Suprapubic skin (tissue), 4 donors: Measurements from ENCODE around the gene CYP26B1. TPM values are rescaled to one million over a fixed set of nuclear protein-coding genes. Genes with fewer than 3 reads are reported as not detected.

ENCODE experiments used
- DNase-seq, 2 donors: peaks; one replicate each; pipeline ENCODE4 v3.0.0-alpha.2; 2019; ENCODE audit warnings: low spot score in 2 of 2
- H3K27ac ChIP-seq: fragments of 200-600 bp; sonication (generic); one replicate; pipeline ENCODE4 v1.5.1; 2019
- H3K27me3 ChIP-seq: fragments of 200-600 bp; sonication (generic); one replicate; pipeline ENCODE4 v1.5.1; 2019
- H3K36me3 ChIP-seq: fragments of 200-600 bp; sonication (generic); one replicate; pipeline ENCODE4 v1.5.1; 2019
- H3K4me1 ChIP-seq: fragments of 200-600 bp; sonication (generic); one replicate; pipeline ENCODE4 v1.5.1; 2019
- H3K4me3 ChIP-seq: fragments of 200-600 bp; sonication (generic); one replicate; pipeline ENCODE4 v1.5.1; 2019; ENCODE audit warnings: mild to moderate bottlenecking
- H3K9me3 ChIP-seq: fragments of 200-600 bp; sonication (generic); one replicate; pipeline ENCODE4 v1.5.1; 2019
- CTCF ChIP-seq, 2 donors: fragments of 200-600 bp in 1 of 2; fragments of 450-650 bp in 1 of 2; sonication (generic) in 1 of 2; IDR thresholded peaks; one replicate each; pipeline ENCODE4 v1.5.1; 2016 to 2019; ENCODE audit warnings: antibody characterized with exemption in 2 of 2, mild to moderate bottlenecking in 1 of 2, moderate library complexity in 1 of 2
- EP300 ChIP-seq: sonication (generic); formaldehyde crosslinking; IDR thresholded peaks from one replicate; pipeline ENCODE4 v1.6.1; 2017; ENCODE audit warnings: antibody characterized with exemption
- POLR2A ChIP-seq, 2 donors: fragments of 450-650 bp; IDR thresholded peaks; one replicate each; pipeline ENCODE4 v1.6.1; 2017; ENCODE audit warnings: antibody characterized with exemption in 2 of 2, mild to moderate bottlenecking in 2 of 2, moderate library complexity in 2 of 2
- POLR2AphosphoS5 ChIP-seq, 3 donors: sonication (generic); formaldehyde crosslinking; IDR thresholded peaks; one replicate each; pipeline ENCODE4 v1.6.1; 2017; ENCODE audit warnings: antibody characterized with exemption in 3 of 3
- WGBS: methylation state at CpG from one replicate; pipeline ENCODE4 v1.1.5; 2018; 5-methylcytosine and 5-hydroxymethylcytosine counted together
- total RNA-seq, 4 donors: library from RNA; depleted of rRNA; stranded (reverse); fragments of >200 nt; gene quantifications; one replicate each; pipeline ENCODE4 v1.1.0, GENCODE V29; 2016

CYP26B1 gene
- total RNA-seq, 4 donors from 2014 or later, result 53.3 to 83.3 (median 67.7) TPM

GRCh38 chr2:72095364-72095763 is 52.3 kb downstream of the CYP26B1 start:
- 92% methylated on average over 3 of the region's 3 CpGs for WGBS

GRCh38 chr2:72094701-72095100 is 53.0 kb downstream of the CYP26B1 start:
- no peak overlapping the region for H3K27ac ChIP-seq

More at GRCh38 chr2:72095364-72095763, 52.3 kb downstream of the CYP26B1 start:
- Histone ChIP-seq H3K27ac (no peak overlapping the region), H3K27me3 (no peaks in the 10 kb centered on the region), H3K9me3 (no peaks in the 10 kb centered on the region), H3K4me3 (no peak overlapping the region), H3K36me3 (no peaks in the 10 kb centered on the region), H3K4me1 (peaks cover 4% of the 10 kb centered on the region)
- TF ChIP-seq EP300 (no peak), CTCF (IDR thresholded peaks at IDR 0.05) (no peak), POLR2A (IDR thresholded peaks at IDR 0.05) (no peak), POLR2AphosphoS5 (IDR thresholded peaks at IDR 0.05) (no peak)
- no peak for DNase-seq

GRCh38 chr2:72092111-72092510 is 55.6 kb downstream of the CYP26B1 start:
- no peak for DNase-seq
- Histone ChIP-seq H3K27ac (no peak overlapping the region), H3K27me3 (no peaks in the 10 kb centered on the region), H3K36me3 (no peaks in the 10 kb centered on the region), H3K4me1 (no peaks in the 10 kb centered on the region), H3K4me3 (no peak overlapping the region), H3K9me3 (no peaks in the 10 kb centered on the region)
- 41% methylated on average over 6 of the region's 6 CpGs for WGBS
- no peak for TF ChIP-seq POLR2AphosphoS5 (IDR thresholded peaks at IDR 0.05)
- no peak for TF ChIP-seq CTCF (IDR thresholded peaks at IDR 0.05)
- no peak for TF ChIP-seq EP300
- no peak for TF ChIP-seq POLR2A (IDR thresholded peaks at IDR 0.05)

More at GRCh38 chr2:72094701-72095100, 53.0 kb downstream of the CYP26B1 start:
- Histone ChIP-seq H3K36me3 (no peaks in the 10 kb centered on the region), H3K4me1 (peaks cover 3% of the 10 kb centered on the region), H3K4me3 (no peak overlapping the region), H3K27me3 (no peaks in the 10 kb centered on the region), H3K9me3 (no peaks in the 10 kb centered on the region)
- DNase-seq, result no peak
- TF ChIP-seq EP300 (no peak), CTCF (IDR thresholded peaks at IDR 0.05) (no peak), POLR2A (IDR thresholded peaks at IDR 0.05) (no peak), POLR2AphosphoS5 (IDR thresholded peaks at IDR 0.05) (no peak)
- WGBS, result 94% methylated on average over 4 of the region's 4 CpGs

- Histone ChIP-seq H3K9me3 (no peaks in the 10 kb centered on the region), H3K4me3 (no peak overlapping the region), H3K27me3 (no peaks in the 10 kb centered on the region), H3K27ac (no peak overlapping the region), H3K4me1 (no peaks in the 10 kb centered on the region), H3K36me3 (no peaks in the 10 kb centered on the region)
- peak in 1 of 2 donors; percentile 72 for DNase-seq
- 100% methylated on average over 1 of the region's 4 CpGs for WGBS
- TF ChIP-seq EP300 (no peak), POLR2A (IDR thresholded peaks at IDR 0.05) (no peak), POLR2AphosphoS5 (IDR thresholded peaks at IDR 0.05) (no peak), CTCF (IDR thresholded peaks at IDR 0.05) (no peak)
These were observed 56.7 kb downstream of the CYP26B1 start for GRCh38 chr2:72090781-72091482.

GRCh38 chr2:72090271-72090720 is 57.4 kb downstream of the CYP26B1 start:
- no peaks in the 10 kb centered on the region for H3K9me3 ChIP-seq
- 91% methylated on average over 8 of the region's 8 CpGs for WGBS
- no peak overlapping the region for H3K4me3 ChIP-seq
- no peak for DNase-seq
- no peaks in the 10 kb centered on the region for H3K36me3 ChIP-seq
- H3K27me3 ChIP-seq, result no peaks in the 10 kb centered on the region
- TF ChIP-seq EP300, result no peak
- no peak for TF ChIP-seq CTCF (IDR thresholded peaks at IDR 0.05)
- no peak for TF ChIP-seq POLR2AphosphoS5 (IDR thresholded peaks at IDR 0.05)
- no peak for TF ChIP-seq POLR2A (IDR thresholded peaks at IDR 0.05)
- no peaks in the 10 kb centered on the region for H3K4me1 ChIP-seq
- H3K27ac ChIP-seq, result no peak overlapping the region
